ENCODE results near the gene OR4S1. TPM values are rescaled to one million over a fixed set of nuclear protein-coding genes. Genes with fewer than 3 reads are reported as not detected.
"Not testable (repeated sequence)": the region's sequence is repeated elsewhere in the genome, so short reads cannot be mapped to it uniquely, and the experiment has no call there.

Gene OR4S1, protein sequence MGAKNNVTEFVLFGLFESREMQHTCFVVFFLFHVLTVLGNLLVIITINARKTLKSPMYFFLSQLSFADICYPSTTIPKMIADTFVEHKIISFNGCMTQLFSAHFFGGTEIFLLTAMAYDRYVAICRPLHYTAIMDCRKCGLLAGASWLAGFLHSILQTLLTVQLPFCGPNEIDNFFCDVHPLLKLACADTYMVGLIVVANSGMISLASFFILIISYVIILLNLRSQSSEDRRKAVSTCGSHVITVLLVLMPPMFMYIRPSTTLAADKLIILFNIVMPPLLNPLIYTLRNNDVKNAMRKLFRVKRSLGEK
- total RNA-seq = not detected

DNA sequence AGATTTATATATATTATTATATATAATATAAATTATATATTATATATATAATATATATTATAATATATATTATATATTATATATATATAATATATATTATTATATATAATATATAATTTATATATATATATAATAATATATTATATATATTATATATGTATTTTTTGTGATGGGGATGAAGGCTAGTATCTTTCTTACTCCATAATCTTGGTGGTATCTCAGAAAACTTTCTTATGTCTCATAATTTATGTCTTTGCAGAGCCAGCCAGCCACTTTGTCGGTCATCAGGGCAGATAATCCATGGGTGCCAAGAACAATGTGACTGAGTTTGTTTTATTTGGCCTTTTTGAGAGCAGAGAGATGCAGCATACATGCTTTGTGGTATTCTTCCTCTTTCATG lies at the start of gene OR4S1:
TSS of gene OR4S1 (plus strand) at position 301 of the 400 bp plus-strand sequence. CDS start at position 301, 0 bp downstream.
- no peaks in the 10 kb centered on the region for H3K9me3 Mint-ChIP-seq
- H3K4me1 Mint-ChIP-seq = no peaks in the 10 kb centered on the region
- H3K4me3 Mint-ChIP-seq = no peak within 1 kb of the TSS
- no peaks in the 10 kb centered on the region for H3K36me3 Mint-ChIP-seq
- POLR2A ChIA-PET = interaction anchor here (0.6 kb wide), 1 partner anchor 135 kb away, joined by 3 read pairs; no protein-coding TSS in a partner anchor
- ATAC-seq (ENCODE audit: low read depth) (no peak), DNase-seq (no peak)
- peaks cover 2% of the 10 kb centered on the region for H3K27me3 Mint-ChIP-seq
- no peak within 1 kb of the TSS for H3K27ac Mint-ChIP-seq

DNA sequence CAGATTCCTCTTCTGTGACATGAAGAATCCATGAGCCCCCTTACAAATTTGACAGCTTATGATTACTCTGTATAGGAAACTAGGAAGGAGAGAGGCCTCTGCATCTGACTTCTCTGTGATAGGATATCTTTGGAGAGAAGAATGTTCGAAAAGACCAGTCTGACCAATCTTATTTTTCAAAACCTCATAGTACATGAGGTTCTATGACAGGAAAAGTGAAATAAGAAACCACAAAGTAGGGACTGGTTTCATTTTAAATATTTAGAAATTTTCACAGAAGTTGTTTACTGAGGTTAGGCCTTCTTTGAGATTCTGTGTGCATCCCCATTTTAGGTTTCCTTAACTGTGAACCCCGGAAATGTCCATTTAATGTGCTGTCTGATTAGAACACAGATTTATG lies 44.4 kb upstream of the OR4S1 start:
- H3K27ac Mint-ChIP-seq = no peak overlapping the region
- POLR2A ChIA-PET = no interaction called here
- H3K4me3 Mint-ChIP-seq = no peak overlapping the region
- H3K27me3 Mint-ChIP-seq = peaks cover 3% of the 10 kb centered on the region
- no peak for DNase-seq
- no peaks in the 10 kb centered on the region for H3K4me1 Mint-ChIP-seq
- H3K9me3 Mint-ChIP-seq = no peaks in the 10 kb centered on the region
- no peak for ATAC-seq (ENCODE audit: low read depth)
- no peaks in the 10 kb centered on the region for H3K36me3 Mint-ChIP-seq

DNA sequence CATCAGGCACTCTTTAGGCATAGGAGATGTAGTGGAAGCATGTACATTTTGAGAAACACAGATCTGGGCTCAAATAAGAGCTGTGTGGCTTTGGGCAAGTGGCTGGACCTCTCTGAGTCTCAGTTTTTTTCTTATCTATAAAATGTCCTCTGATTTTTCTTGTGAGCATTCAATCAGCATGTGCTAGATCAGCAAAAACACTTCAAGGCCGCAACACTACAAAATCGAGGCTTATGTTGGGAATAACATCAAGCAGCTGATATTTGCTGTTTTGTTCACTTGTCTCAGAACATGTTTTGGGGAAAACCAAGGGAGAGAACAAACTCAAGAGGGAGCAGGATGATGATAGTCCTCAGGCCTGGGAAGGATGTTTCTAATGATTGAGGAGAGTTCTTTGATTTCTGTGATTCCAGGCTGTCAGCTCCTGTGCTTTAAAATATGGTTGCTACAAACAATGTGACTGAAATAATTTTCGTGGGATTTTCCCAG lies 42.6 kb upstream of the OR4S1 start, which contains the start of gene OR4X1:
TSS of gene OR4X1 (plus strand) at position 439 of the 489 bp plus-strand sequence. CDS start at position 439, 0 bp downstream.
- no peak within 1 kb of the TSS for H3K27ac Mint-ChIP-seq
- H3K4me1 Mint-ChIP-seq = no peaks in the 10 kb centered on the region
- peaks cover 3% of the 10 kb centered on the region for H3K27me3 Mint-ChIP-seq
- DNase-seq = no peak
- H3K9me3 Mint-ChIP-seq = no peaks in the 10 kb centered on the region
- no peak for ATAC-seq (ENCODE audit: low read depth)
- no peaks in the 10 kb centered on the region for H3K36me3 Mint-ChIP-seq
- POLR2A ChIA-PET = no interaction called here
- H3K4me3 Mint-ChIP-seq = no peak within 1 kb of the TSS

DNA sequence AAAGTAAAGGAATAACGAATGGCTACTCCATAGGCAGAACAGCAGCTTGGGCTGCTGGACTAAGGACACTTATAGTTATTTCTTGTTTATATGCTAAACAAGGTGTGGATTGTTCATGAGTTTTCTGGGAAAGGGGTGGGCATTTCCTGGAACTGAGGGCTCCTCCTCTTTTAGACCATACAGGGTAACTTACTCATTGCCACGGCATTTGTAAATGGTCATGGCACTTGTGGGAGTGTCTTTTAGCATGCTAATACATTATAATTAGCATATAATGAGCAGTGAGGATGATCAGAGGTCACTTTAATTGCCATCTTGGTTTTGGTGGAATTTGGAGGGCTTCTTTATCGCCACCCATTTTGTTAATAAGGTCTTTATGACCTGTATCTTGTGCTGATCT lies 35.4 kb upstream of the OR4S1 start:
- DNase-seq = no peak
- Mint-ChIP-seq H3K4me3 (no peak overlapping the region), H3K27ac (no peak overlapping the region), H3K4me1 (no peaks in the 10 kb centered on the region), H3K27me3 (no peaks in the 10 kb centered on the region), H3K36me3 (no peaks in the 10 kb centered on the region), H3K9me3 (no peaks in the 10 kb centered on the region)
- ATAC-seq (ENCODE audit: low read depth) = no peak
- POLR2A ChIA-PET = no interaction called here

DNA sequence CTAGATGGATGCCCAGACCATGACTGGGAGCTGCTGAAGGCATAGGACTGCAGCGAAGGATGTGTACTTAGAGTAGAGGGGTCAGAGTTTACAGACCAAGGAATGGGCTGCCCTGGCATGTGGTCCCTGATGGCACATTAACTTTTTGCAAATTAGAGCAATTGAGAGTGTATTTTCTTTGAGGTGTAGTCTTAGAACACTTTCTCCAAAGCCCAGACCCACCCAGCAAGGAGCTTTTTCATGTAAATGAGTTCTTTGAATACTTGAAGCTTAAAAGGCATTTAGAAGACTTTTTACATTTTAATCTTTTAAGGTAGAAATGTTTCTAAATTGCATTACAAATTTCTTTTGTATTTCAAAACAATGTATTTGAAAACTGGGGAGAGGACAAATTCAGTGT lies 33.4 kb upstream of the OR4S1 start:
- H3K4me1 Mint-ChIP-seq = no peaks in the 10 kb centered on the region
- ATAC-seq (ENCODE audit: low read depth) = no peak

DNA sequence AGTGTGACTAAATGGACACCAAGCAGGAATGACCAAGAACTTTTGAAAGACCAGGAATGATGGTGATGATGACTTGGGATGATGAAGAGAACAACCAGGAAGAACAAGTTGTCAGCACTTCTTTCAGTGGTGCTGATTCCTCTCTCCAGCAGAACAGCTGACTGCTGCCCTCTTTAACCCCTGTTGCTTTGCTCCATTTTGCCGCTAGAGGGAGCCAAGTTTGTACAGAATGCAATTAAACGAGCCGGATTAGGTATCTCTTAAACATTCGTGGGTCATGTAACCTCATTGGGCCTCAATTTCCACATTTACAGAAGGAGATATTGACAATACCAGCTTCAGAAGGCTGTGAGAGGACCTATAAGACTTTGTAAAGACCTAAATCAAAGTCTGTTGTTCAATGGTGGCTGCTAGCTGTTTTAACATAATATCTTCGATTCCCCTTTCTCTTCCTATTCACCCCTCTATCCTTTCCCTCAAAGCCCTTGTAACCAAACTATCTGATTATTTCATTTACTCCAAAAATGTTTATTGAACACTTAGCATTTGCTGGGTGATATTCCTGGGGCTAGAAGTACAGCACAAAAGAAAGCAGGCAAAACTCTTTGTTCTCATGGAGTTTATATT lies 1.9 kb downstream of the OR4S1 start:
- peak; percentile 45 for DNase-seq
- H3K4me1 Mint-ChIP-seq = no peaks in the 10 kb centered on the region
- ATAC-seq (ENCODE audit: low read depth) = peak; percentile 63
- POLR2A ChIA-PET = no interaction called here
- H3K36me3 Mint-ChIP-seq = no peaks in the 10 kb centered on the region
- H3K4me3 Mint-ChIP-seq = no peak overlapping the region
- H3K27ac Mint-ChIP-seq = no peak overlapping the region
- H3K27me3 Mint-ChIP-seq = no peaks in the 10 kb centered on the region
- no peaks in the 10 kb centered on the region for H3K9me3 Mint-ChIP-seq

More for the DNA sequence above, 33.4 kb upstream of the OR4S1 start:
- no peaks in the 10 kb centered on the region for H3K36me3 Mint-ChIP-seq
- H3K4me3 Mint-ChIP-seq = no peak overlapping the region
- H3K9me3 Mint-ChIP-seq = no peaks in the 10 kb centered on the region
- POLR2A ChIA-PET = no interaction called here
- no peak overlapping the region for H3K27ac Mint-ChIP-seq
- peaks cover under 1% of the 10 kb centered on the region for H3K27me3 Mint-ChIP-seq
- DNase-seq = no peak

DNA sequence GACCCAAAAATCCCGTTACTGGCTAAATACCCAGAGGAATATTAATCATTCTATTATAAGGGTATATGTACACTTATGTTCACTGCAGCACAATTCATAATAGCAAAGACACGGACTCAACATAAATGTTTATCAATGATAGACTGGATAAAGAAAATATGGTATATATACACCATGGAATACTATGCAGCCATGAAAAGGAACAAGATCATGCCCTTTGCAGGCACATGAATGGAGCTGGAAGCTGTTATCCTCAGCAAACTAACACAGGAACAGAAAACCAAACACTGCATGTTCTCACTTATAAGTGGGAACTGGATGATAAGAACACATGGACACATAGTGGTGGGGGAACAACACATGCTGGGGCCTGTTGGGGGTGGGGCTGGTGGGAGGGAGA lies 7.6 kb downstream of the OR4S1 start:
- H3K4me3 Mint-ChIP-seq; POLR2A ChIA-PET; DNase-seq; H3K9me3 Mint-ChIP-seq; H3K27ac Mint-ChIP-seq; H3K27me3 Mint-ChIP-seq; H3K4me1 Mint-ChIP-seq; ATAC-seq (ENCODE audit: low read depth); H3K36me3 Mint-ChIP-seq: not testable (repeated sequence)

DNA sequence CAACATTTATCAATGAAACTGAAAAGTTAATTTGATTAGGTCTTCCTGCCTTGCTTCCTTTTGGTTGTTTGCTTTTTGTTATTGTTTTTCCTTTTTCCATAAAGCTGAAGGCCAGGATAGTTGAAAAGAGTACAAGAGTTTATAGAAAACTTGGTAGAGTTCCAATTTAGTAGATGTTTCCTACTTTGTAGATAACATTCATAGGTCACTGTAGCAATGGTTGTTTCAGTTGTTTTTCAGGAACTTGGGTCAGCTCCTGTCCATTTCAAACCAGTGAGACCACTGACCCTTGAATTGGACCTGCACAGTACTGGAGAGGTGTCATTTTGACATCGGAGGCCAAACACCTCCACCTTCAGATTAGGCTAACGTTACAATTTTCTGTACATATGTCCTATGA lies 13.8 kb downstream of the OR4S1 start:
- H3K27ac Mint-ChIP-seq, H3K36me3 Mint-ChIP-seq, POLR2A ChIA-PET: not testable (repeated sequence)

DNA sequence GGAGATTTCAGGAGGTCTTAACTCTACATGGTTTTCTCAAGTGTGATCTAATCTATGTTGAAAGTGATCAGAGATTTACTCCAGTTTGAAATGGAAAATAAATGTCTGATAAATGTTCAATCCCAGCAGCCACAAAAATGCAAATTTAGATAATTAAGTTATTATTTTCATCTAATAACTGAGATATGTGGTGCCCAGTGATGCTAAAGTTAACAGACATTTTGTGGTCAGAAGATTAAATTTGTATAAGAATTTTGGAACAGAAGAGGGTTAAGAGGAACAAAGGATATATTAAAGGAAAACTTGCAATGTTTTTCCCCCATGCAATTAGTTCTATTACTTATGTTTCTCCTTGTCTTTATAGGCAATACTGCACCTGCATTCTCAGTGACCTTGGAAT lies 18.6 kb downstream of the OR4S1 start, which contains the start of gene OR4C3:
TSS of gene OR4C3 (plus strand) at position 301 of the 400 bp plus-strand sequence. CDS start 102 bp downstream, outside the sequence.
- H3K36me3 Mint-ChIP-seq; ATAC-seq (ENCODE audit: low read depth); H3K4me3 Mint-ChIP-seq; H3K27ac Mint-ChIP-seq; POLR2A ChIA-PET; DNase-seq; H3K27me3 Mint-ChIP-seq; H3K4me1 Mint-ChIP-seq; H3K9me3 Mint-ChIP-seq: not testable (repeated sequence)

More for the DNA sequence above, 13.8 kb downstream of the OR4S1 start:
- not testable (repeated sequence) for ATAC-seq (ENCODE audit: low read depth); H3K4me3 Mint-ChIP-seq; H3K4me1 Mint-ChIP-seq; H3K9me3 Mint-ChIP-seq; H3K27me3 Mint-ChIP-seq; DNase-seq

DNA sequence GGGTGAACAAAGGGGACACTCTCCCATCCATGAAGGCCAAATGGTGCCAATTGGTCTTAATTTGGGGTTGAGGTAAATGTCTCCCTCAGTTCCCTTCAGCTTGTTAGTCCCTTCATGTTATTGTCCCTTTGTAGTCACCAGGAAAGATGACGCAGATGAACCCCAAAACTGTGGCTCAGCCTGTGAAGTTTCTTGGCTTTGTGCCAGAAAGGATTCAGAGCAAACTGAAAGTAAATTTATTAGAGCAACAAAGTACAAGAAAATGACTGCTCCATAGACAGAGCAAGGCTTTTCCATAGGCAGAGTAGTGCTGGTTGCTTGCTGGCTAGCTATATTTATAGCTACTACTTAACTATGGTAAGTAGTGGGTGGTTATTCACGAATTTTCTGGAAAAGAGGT lies 35.4 kb downstream of the OR4S1 start:
- no peaks in the 10 kb centered on the region for H3K27me3 Mint-ChIP-seq
- no peak overlapping the region for H3K4me3 Mint-ChIP-seq
- peaks cover 11% of the 10 kb centered on the region for H3K9me3 Mint-ChIP-seq
- no peaks in the 10 kb centered on the region for H3K4me1 Mint-ChIP-seq
- POLR2A ChIA-PET = no interaction called here
- H3K36me3 Mint-ChIP-seq = no peaks in the 10 kb centered on the region
- DNase-seq (no peak), ATAC-seq (ENCODE audit: low read depth) (no peak)
- no peak overlapping the region for H3K27ac Mint-ChIP-seq

DNA sequence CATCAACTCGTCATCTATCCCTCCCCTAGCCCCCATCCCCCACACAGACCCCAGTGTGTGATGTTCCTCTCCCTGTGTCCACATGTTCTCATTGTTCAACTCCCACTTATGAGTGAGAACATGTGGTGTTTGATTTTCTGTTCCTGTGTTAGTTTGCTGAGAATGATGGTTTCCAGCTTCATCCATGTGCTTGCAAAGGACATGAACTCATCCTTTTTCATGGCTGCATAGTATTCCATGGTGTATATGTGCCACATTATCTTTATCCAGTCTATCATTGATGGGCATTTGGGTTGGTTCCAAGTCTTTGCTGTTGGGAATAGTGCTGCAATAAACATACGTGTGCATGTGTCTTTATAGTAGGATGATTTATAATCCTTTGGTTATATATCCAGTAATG lies 36.5 kb downstream of the OR4S1 start:
- DNase-seq; H3K36me3 Mint-ChIP-seq; H3K4me3 Mint-ChIP-seq; H3K4me1 Mint-ChIP-seq; H3K27me3 Mint-ChIP-seq; POLR2A ChIA-PET; H3K27ac Mint-ChIP-seq; ATAC-seq (ENCODE audit: low read depth): not testable (repeated sequence)
- peaks cover 11% of the 10 kb centered on the region for H3K9me3 Mint-ChIP-seq

DNA sequence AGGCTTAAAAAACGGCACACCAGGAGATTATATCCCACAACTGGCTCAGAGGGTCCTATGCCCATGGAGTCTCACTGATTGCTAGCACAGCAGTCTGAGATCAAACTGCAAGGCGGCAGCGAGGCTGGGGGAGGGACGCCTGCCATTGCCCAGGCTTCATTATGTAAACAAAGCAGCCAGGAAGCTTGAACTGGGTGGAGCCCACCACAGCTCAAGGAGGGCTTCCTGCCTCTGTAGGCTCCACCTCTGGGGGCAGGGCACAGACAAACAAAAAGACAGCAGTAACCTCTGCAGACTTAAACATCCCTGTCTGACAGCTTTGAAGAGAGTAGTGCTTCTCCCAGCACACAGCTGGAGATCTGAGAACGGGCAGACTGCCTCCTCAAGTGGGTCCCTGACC lies 40.3 kb downstream of the OR4S1 start:
- H3K4me1 Mint-ChIP-seq; H3K4me3 Mint-ChIP-seq; H3K36me3 Mint-ChIP-seq; H3K27ac Mint-ChIP-seq; DNase-seq; ATAC-seq (ENCODE audit: low read depth); H3K27me3 Mint-ChIP-seq; POLR2A ChIA-PET: not testable (repeated sequence)
- H3K9me3 Mint-ChIP-seq = peaks cover 11% of the 10 kb centered on the region

DNA sequence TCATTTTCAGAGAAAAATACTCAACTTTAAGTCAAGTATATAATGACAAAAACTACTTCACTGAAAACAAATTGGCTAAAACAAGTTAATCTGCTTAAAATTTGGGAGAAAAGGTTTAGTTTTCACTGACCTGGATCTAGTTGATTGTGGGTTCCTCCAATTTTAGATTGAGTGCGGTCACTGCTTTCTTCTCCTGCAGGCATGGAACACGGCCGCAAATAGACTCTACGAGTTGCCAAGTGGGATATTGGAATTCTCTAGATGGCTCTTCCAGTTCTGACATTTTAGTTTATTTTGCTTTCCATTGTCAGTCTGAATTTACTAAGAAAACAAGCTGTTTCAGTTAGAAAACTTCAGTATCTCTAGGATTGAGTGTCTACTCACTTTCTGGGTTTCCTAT lies 48.0 kb downstream of the OR4S1 start:
- no peak for ATAC-seq (ENCODE audit: low read depth)
- H3K4me1 Mint-ChIP-seq = no peaks in the 10 kb centered on the region
- H3K27me3 Mint-ChIP-seq = no peaks in the 10 kb centered on the region
- no peak overlapping the region for H3K27ac Mint-ChIP-seq
- no peak overlapping the region for H3K4me3 Mint-ChIP-seq
- peaks cover 6% of the 10 kb centered on the region for H3K9me3 Mint-ChIP-seq
- no peak for DNase-seq
- POLR2A ChIA-PET = no interaction called here
- no peaks in the 10 kb centered on the region for H3K36me3 Mint-ChIP-seq

DNA sequence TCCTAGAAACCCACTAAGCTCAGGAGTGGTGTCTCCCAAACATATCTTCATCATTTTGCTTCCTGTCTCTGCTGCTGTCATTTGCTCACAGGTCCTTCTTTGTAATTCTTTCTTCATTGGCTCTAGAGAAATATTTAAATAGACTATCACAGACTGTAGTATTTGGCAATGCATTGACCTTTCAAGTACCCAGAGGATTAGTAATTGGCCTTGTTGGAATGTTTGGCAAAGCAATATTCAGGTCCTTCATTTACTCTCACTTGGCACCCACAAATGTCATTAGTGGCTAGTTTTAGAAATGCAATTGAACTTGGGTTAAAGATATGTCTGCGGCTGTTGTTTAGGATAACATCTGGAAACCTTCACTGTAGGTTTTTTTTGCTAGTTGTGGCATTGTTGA lies 48.7 kb downstream of the OR4S1 start:
- DNase-seq (no peak), ATAC-seq (ENCODE audit: low read depth) (no peak)
- Mint-ChIP-seq H3K4me1 (no peaks in the 10 kb centered on the region), H3K27me3 (no peaks in the 10 kb centered on the region), H3K36me3 (no peaks in the 10 kb centered on the region), H3K4me3 (no peak overlapping the region), H3K9me3 (peaks cover 7% of the 10 kb centered on the region), H3K27ac (no peak overlapping the region)
- POLR2A ChIA-PET = no interaction called here

All from activated naive CD8-positive, alpha-beta T cell treated with anti-CD3 and anti-CD28 coated beads, Interleukin-2, amount 10 ng/mL, durations not matched to agents 7 days and 5 days (primary cell).